ENCODE data around the gene TCTN1. TPM values are rescaled to one million over a fixed set of nuclear protein-coding genes. Genes with fewer than 3 reads are reported as not detected.
"Not testable (repeated sequence)": the region's sequence is repeated elsewhere in the genome, so short reads cannot be mapped to it uniquely, and the experiment has no call there.

Gene TCTN1
- total and polyA plus RNA-seq, 11 donors: 12.6 to 27.7 (median 19.0) TPM

GRCh38 chr12:110597885-110598284, 16.0 kb upstream of the TCTN1 start:
- intact Hi-C loops (cut with DNase I): loop anchor here in 1 of 10 donors (2.0 kb wide), 1 partner anchor 83 kb away; no protein-coding TSS in a partner anchor
- whole genome bisulfite sequencing, 4 donors: 76 to 85% (median 78%) methylated on average over 1 of the region's 1 CpG

GRCh38 chr12:110599334-110599733, 14.6 kb upstream of the TCTN1 start:
- Histone ChIP-seq H3K4me3 (no peak overlapping the region), H3K9me3 (no peaks in the 10 kb centered on the region), H3K27me3 (no peaks in the 10 kb centered on the region), H3K36me3 (no peaks in the 10 kb centered on the region), H3K4me1 (peaks cover 0 to 18% (median 0%) of the 10 kb centered on the region in 12 donors), H3K27ac (peak overlapping the region in 1 of 12 donors; percentile 50)
- no peak for DNase-seq
- ATAC-seq: no peak
- intact Hi-C loops (cut with DNase I): loop anchor here in 1 of 10 donors (2.0 kb wide), 1 partner anchor 85 kb away; no protein-coding TSS in a partner anchor
- WGBS, 4 donors: 85 to 87% (median 86%) methylated on average over 4 of the region's 4 CpGs
- TF ChIP-seq CTCF (IDR thresholded peaks at IDR 0.05) (no peak), POLR2A (IDR thresholded peaks at IDR 0.05) (no peak)

More at GRCh38 chr12:110597885-110598284, 16.0 kb upstream of the TCTN1 start:
- no peaks in the 10 kb centered on the region for H3K27me3 ChIP-seq
- H3K4me3 ChIP-seq: no peak overlapping the region
- TF ChIP-seq POLR2A (IDR thresholded peaks at IDR 0.05) (no peak), CTCF (IDR thresholded peaks at IDR 0.05) (no peak)
- no peaks in the 10 kb centered on the region for H3K9me3 ChIP-seq
- ATAC-seq (no peak), DNase-seq (no peak)
- peaks cover 0 to 18% (median 0%) of the 10 kb centered on the region in 12 donors for H3K4me1 ChIP-seq
- no peaks in the 10 kb centered on the region for H3K36me3 ChIP-seq
- H3K27ac ChIP-seq: no peak overlapping the region

GRCh38 chr12:110600254-110600653, 13.7 kb upstream of the TCTN1 start:
- 51 to 63% (median 56%) methylated on average over 4 of the region's 4 CpGs for WGBS, 4 donors
- no peak overlapping the region for H3K27ac ChIP-seq
- no peaks in the 10 kb centered on the region for H3K27me3 ChIP-seq
- H3K4me3 ChIP-seq: no peak overlapping the region
- no peaks in the 10 kb centered on the region for H3K9me3 ChIP-seq
- intact Hi-C loops (cut with DNase I): loop anchor here (2.0 to 10.0 kb wide), 8 partner anchors 48 to 505 kb away; partner anchors contain the start of genes ARPC3 (in 7 of the 10), FAM216A (in 3 of the 10) and GPN3 (in 3 of the 10)
- DNase-seq: no peak
- TF ChIP-seq CTCF (IDR thresholded peaks at IDR 0.05) (peak in 11 of 12 donors; percentile 15 to 55 (median 43)), POLR2A (IDR thresholded peaks at IDR 0.05) (no peak)
- peak in 3 of 4 donors; percentile 52 to 61 (median 58) for ATAC-seq
- no peaks in the 10 kb centered on the region for H3K36me3 ChIP-seq
- peaks cover 0 to 25% (median 0%) of the 10 kb centered on the region in 12 donors for H3K4me1 ChIP-seq

- intact Hi-C loops (cut with DNase I): loop anchor here in 9 of 10 donors (1.0 to 10.0 kb wide), 11 partner anchors 50 to 507 kb away; partner anchors contain the start of genes ARPC3 (in 9 of the 9), FAM216A (in 3 of the 9) and GPN3 (in 3 of the 9)
- peak in 3 of 4 donors; percentile 66 to 70 (median 69) for ATAC-seq
- peaks cover 0 to 29% (median 0%) of the 10 kb centered on the region in 12 donors for H3K4me1 ChIP-seq
- not testable (repeated sequence) for H3K27me3 ChIP-seq, H3K36me3 ChIP-seq, H3K27ac ChIP-seq, H3K9me3 ChIP-seq, H3K4me3 ChIP-seq
- peak in 3 of 5 donors; percentile 28 to 42 (median 30) for DNase-seq
- 62 to 66% (median 63%) methylated on average over 14 of the region's 14 CpGs for WGBS, 4 donors
- peak; percentile 51 to 83 (median 72) for TF ChIP-seq CTCF (IDR thresholded peaks at IDR 0.05)
These were observed 11.7 kb upstream of the TCTN1 start for GRCh38 chr12:110602085-110602814.
